GM23338 (cell line): Measurements from ENCODE around the gene B3GALT2. TPM values are rescaled to one million over a fixed set of nuclear protein-coding genes. Genes with fewer than 3 reads are reported as not detected.

Source experiments
- ATAC-seq: fragments of 200-7000 bp; cut with Tn5 transposase; 3 replicates; pipeline ENCODE4 v1.9.1; 2020
- DNase-seq: peaks from one replicate; pipeline ENCODE4 v3.0.0-alpha.2; 2015; ENCODE audit warnings: low spot score
- H2AFZ ChIP-seq: fragments of 200-600 bp; sonication (generic); 2 replicates; pipeline ENCODE4 v1.8.0; 2016; ENCODE audit warnings: antibody characterized with exemption, mild to moderate bottlenecking, moderate library complexity
- H3F3A ChIP-seq: fragments of 200-600 bp; sonication (generic); replicated peaks from 2 replicates; pipeline ENCODE4 v1.8.0; 2017; ENCODE audit warnings: antibody characterized with exemption, mixed run types, low read depth
- H3K27ac ChIP-seq: fragments of 200-600 bp; sonication (generic); 2 replicates; pipeline ENCODE4 v1.6.1; 2016; ENCODE audit warnings: low read depth
- H3K27me3 ChIP-seq: fragments of 200-600 bp; sonication (generic); 2 replicates; pipeline ENCODE4 v1.8.0; 2016; ENCODE audit warnings: mild to moderate bottlenecking, mixed run types, moderate library complexity; ENCODE audit not compliant: insufficient read depth
- H3K36me3 ChIP-seq: fragments of 200-600 bp; sonication (generic); 2 replicates; pipeline ENCODE4 v1.8.0; 2016; ENCODE audit warnings: mild to moderate bottlenecking; ENCODE audit not compliant: insufficient read depth
- H3K4me1 ChIP-seq: fragments of 200-600 bp; sonication (generic); 2 replicates; pipeline ENCODE4 v1.8.0; 2016; ENCODE audit warnings: mild to moderate bottlenecking, moderate library complexity; ENCODE audit not compliant: insufficient read depth
- H3K4me2 ChIP-seq: fragments of 200-600 bp; sonication (generic); 2 replicates; pipeline ENCODE4 v1.7.1; 2017; ENCODE audit warnings: mixed run types
- H3K4me3 ChIP-seq: fragments of 200-600 bp; sonication (generic); 2 replicates; pipeline ENCODE4 v1.6.1; 2016; ENCODE audit warnings: mixed run types
- H3K79me2 ChIP-seq: fragments of 200-600 bp; sonication (generic); replicated peaks from 2 replicates; pipeline ENCODE4 v1.8.0; 2017; ENCODE audit warnings: mild to moderate bottlenecking; ENCODE audit not compliant: insufficient read depth
- H3K9me2 ChIP-seq: fragments of 200-600 bp; sonication (generic); 2 replicates; pipeline ENCODE4 v1.8.0; 2017; ENCODE audit not compliant: insufficient read depth
- H4K20me1 ChIP-seq: fragments of 200-600 bp; sonication (generic); replicated peaks from 2 replicates; pipeline ENCODE4 v1.8.0; 2017; ENCODE audit warnings: mild to moderate bottlenecking; ENCODE audit not compliant: insufficient read depth
- H3K27ac Mint-ChIP-seq: 2 replicates; pipeline ENCODE4 v1.8.0; 2020; ENCODE audit warnings: inconsistent platforms, mild to moderate bottlenecking, moderate library complexity, mixed read lengths
- H3K27me3 Mint-ChIP-seq: 3 replicates; pipeline ENCODE4 v1.8.0; 2022; ENCODE audit warnings: low read depth, mild to moderate bottlenecking, moderate library complexity, mixed read lengths, inconsistent platforms; ENCODE audit not compliant: insufficient read depth, poor library complexity
- H3K36me3 Mint-ChIP-seq: 3 replicates; pipeline ENCODE4 v1.8.0; 2021; ENCODE audit warnings: low read depth, mild to moderate bottlenecking, inconsistent platforms, moderate library complexity, mixed read lengths
- H3K4me1 Mint-ChIP-seq: 3 replicates; pipeline ENCODE4 v1.8.0; 2020; ENCODE audit warnings: mild to moderate bottlenecking, inconsistent platforms, mixed read lengths
- H3K4me3 Mint-ChIP-seq: 3 replicates; pipeline ENCODE4 v1.8.0; 2021; ENCODE audit warnings: moderate library complexity, mild to moderate bottlenecking, inconsistent platforms, mixed read lengths
- H3K9me3 Mint-ChIP-seq: 3 replicates; pipeline ENCODE4 v1.8.0; 2020; ENCODE audit warnings: moderate library complexity, mild to moderate bottlenecking, inconsistent platforms, mixed read lengths
- CREB1 ChIP-seq: fragments of 250-450 bp; sonication (Bioruptor Pico); IDR thresholded peaks from 2 replicates; pipeline ENCODE4 v1.5.0; 2020; ENCODE audit warnings: low read depth, mild to moderate bottlenecking, moderate library complexity
- CTCF ChIP-seq, 2 experiments: fragments of 200-600 bp in 1 of 2; sonication (generic) in 1 of 2; conservative IDR thresholded peaks; 2 replicates each; pipeline versions ENCODE4 v1.5.1 to v1.6.1; 2016 to 2017; ENCODE audit warnings: antibody characterized with exemption in 2 of 2, low read depth in 2 of 2, mild to moderate bottlenecking in 2 of 2, moderate library complexity in 1 of 2
- ETS1 ChIP-seq: IDR thresholded peaks from 2 replicates; pipeline ENCODE4 v1.6.1; 2016; ENCODE audit warnings: antibody characterized with exemption
- EZH2phosphoT487 ChIP-seq: fragments of 200-600 bp; sonication (generic); IDR thresholded peaks from one replicate; pipeline ENCODE4 v1.8.1; 2018; ENCODE audit warnings: antibody characterized with exemption; ENCODE audit not compliant: unreplicated experiment
- NANOG ChIP-seq: IDR thresholded peaks from 2 replicates; pipeline ENCODE4 v1.6.1; 2016; ENCODE audit warnings: antibody characterized with exemption, borderline replicate concordance
- STAT1 ChIP-seq: IDR thresholded peaks from one replicate; pipeline ENCODE4 v1.6.1; 2016; ENCODE audit warnings: antibody characterized with exemption; ENCODE audit not compliant: unreplicated experiment
- ZNF114 ChIP-seq: fragments of 250-450 bp; sonication (Bioruptor Pico); IDR thresholded peaks from 2 replicates; pipeline ENCODE4 v1.5.0; 2020; ENCODE audit warnings: mild to moderate bottlenecking, moderate library complexity
- ZNF462 ChIP-seq: fragments of 250-450 bp; sonication (Bioruptor Pico); IDR thresholded peaks from 2 replicates; pipeline ENCODE4 v1.5.0; 2020; ENCODE audit warnings: mild to moderate bottlenecking, moderate library complexity
- polyA plus RNA-seq: library from polyadenylated mRNA; unstranded; fragments of >200 nt; fragmentation: Nextera tagmentation; extraction: Ambion mirVana; gene quantifications from 2 replicates; pipeline ENCODE4 v1.2.1, GENCODE V29; 2016
- total RNA-seq: library from RNA; depleted of rRNA; stranded (reverse); fragments of >200 nt; shearing (Covaris generic); gene quantifications from 2 replicates; pipeline ENCODE4 v1.2.3, GENCODE V29; 2014

The B3GALT2 gene
- total and polyA plus RNA-seq, 2 experiments from 2014 or later, result 1.2 TPM; not detected in 1

- TF ChIP-seq ETS1 (no peak), CTCF (conservative IDR thresholded peaks at IDR 0.05; ENCODE audit: low read depth in 2 of 2) (no peak), CREB1 (no peak), ZNF462 (CRISPR knock-in tag) (no peak), STAT1 (no peak)
Observed at GRCh38 chr1:193181536-193181935, 4.9 kb downstream of the B3GALT2 start (continued).

- Histone ChIP-seq H3F3A (no peaks in the 10 kb centered on the region), H2AFZ (no peak overlapping the region), H3K27me3 (no peaks in the 10 kb centered on the region), H3K27ac (no peak overlapping the region), H3K4me2 (no peak overlapping the region), H3K79me2 (peaks cover 52% of the 10 kb centered on the region), H3K9me2 (no peaks in the 10 kb centered on the region), H4K20me1 (peaks cover 17% of the 10 kb centered on the region; the same call in 1 of the 2 replicates), H3K4me1 (no peaks in the 10 kb centered on the region), H3K36me3 (no peaks in the 10 kb centered on the region), H3K4me3 (no peak overlapping the region)
- Mint-ChIP-seq H3K4me1 (no peaks in the 10 kb centered on the region), H3K27ac (no peak overlapping the region), H3K36me3 (no peaks in the 10 kb centered on the region; the same call in 1 of the 3 replicates), H3K9me3 (no peaks in the 10 kb centered on the region), H3K27me3 (no peaks in the 10 kb centered on the region), H3K4me3 (no peak overlapping the region)
- DNase-seq, result no peak
- ATAC-seq, result no peak
- TF ChIP-seq STAT1 (no peak), CREB1 (no peak), NANOG (no peak), ZNF114 (CRISPR knock-in tag) (no peak), EZH2phosphoT487 (no peak), ETS1 (no peak)
Observed at GRCh38 chr1:193179094-193179493, 7.3 kb downstream of the B3GALT2 start.
